ENCODE measurements around the gene MPEG1.

GRCh38 chr11:59196777-59197176 is 15.9 kb downstream of the MPEG1 start:
- no peak for TF ChIP-seq ZNF850 (CRISPR knock-in tag; conservative IDR thresholded peaks at IDR 0.05)
- no peak for TF ChIP-seq MXI1 (IDR thresholded peaks at IDR 0.05; ENCODE audit: borderline replicate concordance, low read depth, low read length)

Data from HepG2 (cell line).